PC-3 (cell line): ENCODE measurements around the gene SMG6.

Experiments
- EZH2 ChIP-seq: fragments of 300-600 bp; sonication (generic); IDR thresholded peaks from one replicate; pipeline ENCODE4 v1.6.1; 2017; ENCODE audit warnings: antibody characterized with exemption, mild to moderate bottlenecking, low read length; ENCODE audit not compliant: unreplicated experiment
- EZH2phosphoT487 ChIP-seq: fragments of 300-600 bp; sonication (generic); IDR thresholded peaks from 2 replicates; pipeline ENCODE4 v1.6.1; 2018; ENCODE audit warnings: mild to moderate bottlenecking, antibody characterized with exemption, low read length, borderline replicate concordance
- TF ChIP-seq, protein P1 (sequence below): fragments of 300-600 bp; sonication (generic); conservative IDR thresholded peaks from 2 replicates; pipeline ENCODE4 v1.5.1; 2017; ENCODE audit warnings: antibody characterized with exemption, low read depth, mild to moderate bottlenecking, low read length

DNA sequence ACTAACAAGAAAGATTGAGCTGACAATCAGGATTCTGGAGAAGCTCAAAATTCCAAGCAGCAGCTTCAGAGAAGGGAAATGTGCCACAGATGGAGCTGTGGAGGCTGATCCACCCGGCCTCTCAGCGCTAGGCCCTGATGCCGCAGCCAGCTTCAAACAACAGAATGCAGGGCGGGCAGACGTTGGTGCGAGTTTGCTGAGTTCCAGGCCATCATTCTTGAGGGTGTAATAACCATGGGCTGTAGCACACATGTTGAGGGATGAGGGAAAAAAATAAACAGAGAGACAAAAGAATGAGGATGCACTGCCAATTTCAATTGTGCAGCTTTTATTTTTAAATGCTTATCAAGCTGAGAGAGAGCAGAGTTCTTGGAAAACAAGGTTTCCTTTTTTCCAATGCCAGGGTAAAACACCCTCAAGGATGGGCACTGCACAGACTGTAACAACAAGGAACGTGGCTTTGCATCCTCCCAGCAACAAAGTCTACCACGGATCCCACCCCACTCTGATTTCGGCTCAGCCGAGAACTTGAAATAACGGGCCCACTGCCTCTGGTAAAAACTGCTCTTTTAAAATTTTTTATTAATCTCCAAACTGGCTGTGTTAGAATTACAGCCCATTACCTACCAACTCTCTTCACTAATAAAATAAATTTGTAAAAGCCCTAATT, 90.2 kb downstream of the SMG6 start:
- TF ChIP-seq EZH2 (no peak), EZH2phosphoT487 (no peak)
- TF ChIP-seq, protein P1, sequence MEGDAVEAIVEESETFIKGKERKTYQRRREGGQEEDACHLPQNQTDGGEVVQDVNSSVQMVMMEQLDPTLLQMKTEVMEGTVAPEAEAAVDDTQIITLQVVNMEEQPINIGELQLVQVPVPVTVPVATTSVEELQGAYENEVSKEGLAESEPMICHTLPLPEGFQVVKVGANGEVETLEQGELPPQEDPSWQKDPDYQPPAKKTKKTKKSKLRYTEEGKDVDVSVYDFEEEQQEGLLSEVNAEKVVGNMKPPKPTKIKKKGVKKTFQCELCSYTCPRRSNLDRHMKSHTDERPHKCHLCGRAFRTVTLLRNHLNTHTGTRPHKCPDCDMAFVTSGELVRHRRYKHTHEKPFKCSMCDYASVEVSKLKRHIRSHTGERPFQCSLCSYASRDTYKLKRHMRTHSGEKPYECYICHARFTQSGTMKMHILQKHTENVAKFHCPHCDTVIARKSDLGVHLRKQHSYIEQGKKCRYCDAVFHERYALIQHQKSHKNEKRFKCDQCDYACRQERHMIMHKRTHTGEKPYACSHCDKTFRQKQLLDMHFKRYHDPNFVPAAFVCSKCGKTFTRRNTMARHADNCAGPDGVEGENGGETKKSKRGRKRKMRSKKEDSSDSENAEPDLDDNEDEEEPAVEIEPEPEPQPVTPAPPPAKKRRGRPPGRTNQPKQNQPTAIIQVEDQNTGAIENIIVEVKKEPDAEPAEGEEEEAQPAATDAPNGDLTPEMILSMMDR = no peak
